GM13976 (cell line): ENCODE results near the gene MEF2C.

ENCODE experiments used
- DNase-seq: peaks from one replicate; pipeline ENCODE4 v3.0.0; 2012; ENCODE audit warnings: low spot score
- in situ Hi-C: fragments of 300-500 bp; cut with MboI; formaldehyde crosslinking; loops from one replicate; pipeline ENCODE4 v1.12.0; 2022; ENCODE audit warnings: low sequenced_read_pairs, mixed read lengths, inconsistent platforms; ENCODE audit not compliant: unreplicated experiment
- TF ChIP-seq, protein P1 (sequence below): IDR thresholded peaks from 2 replicates; pipeline ENCODE4 v1.5.1; 2012; ENCODE audit warnings: borderline replicate concordance, mild to moderate bottlenecking; ENCODE audit not compliant: insufficient read depth; ENCODE audit errors: extremely low read depth, missing control alignments, control extremely low read depth

MEF2C gene

DNA sequence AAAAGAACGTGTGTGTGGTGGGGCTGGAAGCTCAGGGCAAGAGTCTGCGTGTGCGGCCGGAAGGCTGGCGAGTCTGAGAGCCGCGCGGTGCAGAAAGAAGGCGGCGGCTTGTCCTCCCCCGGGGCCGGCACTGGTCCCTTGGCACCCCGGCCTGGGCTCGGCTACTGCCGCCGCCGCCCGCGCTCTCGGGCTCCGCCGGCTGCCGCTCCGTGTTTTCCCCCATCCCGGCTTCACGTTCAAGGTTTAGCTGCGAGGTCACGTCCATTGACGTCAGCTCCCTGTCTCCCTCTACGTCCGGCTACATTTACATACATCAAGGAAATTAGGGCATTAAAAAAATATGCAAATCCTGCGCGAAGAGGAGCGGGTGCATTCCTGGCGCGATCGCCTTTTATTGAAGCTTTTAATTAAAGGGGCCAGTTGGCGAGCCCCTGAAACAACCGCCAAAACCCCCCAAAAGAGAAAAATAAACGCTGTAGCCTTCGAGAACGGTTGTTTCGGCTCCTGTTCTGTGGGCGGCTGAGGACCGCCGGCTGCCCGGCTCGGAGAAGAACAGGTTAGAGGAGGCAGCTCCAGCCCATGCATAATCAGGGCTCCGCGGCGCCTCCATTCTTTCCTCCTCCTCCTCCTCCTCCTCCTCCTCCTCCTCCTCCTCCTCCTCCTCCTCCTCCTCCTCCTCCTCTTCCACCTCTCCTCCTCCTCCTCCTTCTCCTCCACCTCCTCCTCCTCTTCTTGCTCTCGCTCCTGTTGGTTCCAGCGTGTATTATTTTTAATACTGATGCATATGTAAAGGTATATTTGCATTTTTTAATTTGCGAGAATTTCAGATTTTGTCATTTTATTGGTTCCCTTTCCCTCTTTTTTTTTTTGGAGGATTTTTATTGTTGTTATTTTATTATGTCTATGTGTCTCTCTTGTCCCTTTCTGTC is 207.0 kb downstream of the MEF2C start:
- TF ChIP-seq, protein P1, sequence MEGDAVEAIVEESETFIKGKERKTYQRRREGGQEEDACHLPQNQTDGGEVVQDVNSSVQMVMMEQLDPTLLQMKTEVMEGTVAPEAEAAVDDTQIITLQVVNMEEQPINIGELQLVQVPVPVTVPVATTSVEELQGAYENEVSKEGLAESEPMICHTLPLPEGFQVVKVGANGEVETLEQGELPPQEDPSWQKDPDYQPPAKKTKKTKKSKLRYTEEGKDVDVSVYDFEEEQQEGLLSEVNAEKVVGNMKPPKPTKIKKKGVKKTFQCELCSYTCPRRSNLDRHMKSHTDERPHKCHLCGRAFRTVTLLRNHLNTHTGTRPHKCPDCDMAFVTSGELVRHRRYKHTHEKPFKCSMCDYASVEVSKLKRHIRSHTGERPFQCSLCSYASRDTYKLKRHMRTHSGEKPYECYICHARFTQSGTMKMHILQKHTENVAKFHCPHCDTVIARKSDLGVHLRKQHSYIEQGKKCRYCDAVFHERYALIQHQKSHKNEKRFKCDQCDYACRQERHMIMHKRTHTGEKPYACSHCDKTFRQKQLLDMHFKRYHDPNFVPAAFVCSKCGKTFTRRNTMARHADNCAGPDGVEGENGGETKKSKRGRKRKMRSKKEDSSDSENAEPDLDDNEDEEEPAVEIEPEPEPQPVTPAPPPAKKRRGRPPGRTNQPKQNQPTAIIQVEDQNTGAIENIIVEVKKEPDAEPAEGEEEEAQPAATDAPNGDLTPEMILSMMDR = no peak
- in situ Hi-C loops = loop anchor here (10.0 kb wide), 1 partner anchor 531 kb away; no protein-coding TSS in a partner anchor
- no peak for DNase-seq

DNA sequence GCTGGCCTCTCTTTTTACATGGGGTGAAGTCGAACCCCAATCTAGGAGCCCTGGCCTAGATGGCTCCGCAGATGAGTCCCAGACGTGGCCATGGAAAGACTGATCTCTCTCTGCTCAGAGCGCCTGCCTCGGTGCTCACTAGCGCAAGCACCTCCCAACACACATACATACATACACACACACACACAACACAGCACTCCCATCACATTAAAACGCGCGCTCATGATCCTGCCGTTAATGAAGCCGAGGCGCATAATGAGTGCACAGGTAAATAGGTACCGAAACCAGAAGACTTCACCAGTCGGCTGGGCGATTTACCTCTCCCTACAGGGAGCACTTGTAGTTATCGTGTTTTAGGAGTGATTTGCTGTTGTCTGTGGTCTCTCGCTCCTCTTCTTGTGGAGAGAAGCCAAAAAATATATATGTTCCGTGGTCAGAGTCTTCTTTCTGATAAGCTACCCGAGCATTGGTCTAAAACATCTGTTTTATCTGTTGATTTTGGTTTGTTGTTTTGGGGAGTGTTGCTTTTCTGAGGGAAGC is 207.7 kb downstream of the MEF2C start:
- no peak for DNase-seq
- in situ Hi-C loops = loop anchor here (10.0 kb wide), 1 partner anchor 530 kb away; no protein-coding TSS in a partner anchor
- TF ChIP-seq, protein P1 = no peak

DNA sequence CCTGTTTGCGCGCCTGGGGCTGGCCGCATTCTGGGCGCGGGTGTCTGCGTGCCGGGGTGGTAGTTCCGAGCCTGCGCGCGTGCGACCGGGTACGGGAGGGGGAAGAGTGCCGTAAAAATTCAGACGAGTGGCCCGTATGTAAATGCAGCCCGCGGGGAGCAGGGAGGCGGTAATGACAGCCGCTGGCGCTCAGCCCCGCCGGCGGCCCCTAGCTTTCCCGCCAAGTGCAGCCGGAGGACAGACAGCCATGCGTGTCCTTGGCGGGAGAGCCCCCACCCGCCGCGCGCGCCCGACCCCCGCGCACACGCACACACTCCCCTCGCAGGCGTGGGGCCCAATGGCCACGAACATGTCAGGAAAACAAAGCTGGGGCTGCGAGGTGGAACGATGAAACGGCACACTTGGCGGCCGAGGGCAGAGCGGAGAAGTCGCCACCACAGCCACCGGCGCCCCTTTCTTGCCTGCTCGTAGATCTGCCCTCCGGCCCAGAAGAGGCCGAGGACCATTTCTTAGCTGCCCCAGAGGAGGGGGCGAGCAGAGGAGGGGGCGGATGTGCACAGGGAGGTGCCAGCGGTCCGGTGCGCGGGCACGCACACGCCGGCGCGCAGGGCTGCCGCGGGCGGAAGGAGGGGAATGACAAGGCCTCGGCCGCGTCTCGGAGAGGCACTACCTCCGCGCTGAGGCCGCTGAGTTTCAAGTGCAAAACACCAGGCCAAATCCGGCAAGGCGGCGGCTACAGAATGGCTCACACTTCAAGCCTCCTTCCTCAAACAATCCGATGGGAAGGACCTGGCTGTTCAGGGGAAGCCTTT is 208.4 kb downstream of the MEF2C start:
- no peak for DNase-seq
- TF ChIP-seq, protein P1 = no peak
- in situ Hi-C loops = loop anchor here (10.0 kb wide), 1 partner anchor 530 kb away; no protein-coding TSS in a partner anchor

DNA sequence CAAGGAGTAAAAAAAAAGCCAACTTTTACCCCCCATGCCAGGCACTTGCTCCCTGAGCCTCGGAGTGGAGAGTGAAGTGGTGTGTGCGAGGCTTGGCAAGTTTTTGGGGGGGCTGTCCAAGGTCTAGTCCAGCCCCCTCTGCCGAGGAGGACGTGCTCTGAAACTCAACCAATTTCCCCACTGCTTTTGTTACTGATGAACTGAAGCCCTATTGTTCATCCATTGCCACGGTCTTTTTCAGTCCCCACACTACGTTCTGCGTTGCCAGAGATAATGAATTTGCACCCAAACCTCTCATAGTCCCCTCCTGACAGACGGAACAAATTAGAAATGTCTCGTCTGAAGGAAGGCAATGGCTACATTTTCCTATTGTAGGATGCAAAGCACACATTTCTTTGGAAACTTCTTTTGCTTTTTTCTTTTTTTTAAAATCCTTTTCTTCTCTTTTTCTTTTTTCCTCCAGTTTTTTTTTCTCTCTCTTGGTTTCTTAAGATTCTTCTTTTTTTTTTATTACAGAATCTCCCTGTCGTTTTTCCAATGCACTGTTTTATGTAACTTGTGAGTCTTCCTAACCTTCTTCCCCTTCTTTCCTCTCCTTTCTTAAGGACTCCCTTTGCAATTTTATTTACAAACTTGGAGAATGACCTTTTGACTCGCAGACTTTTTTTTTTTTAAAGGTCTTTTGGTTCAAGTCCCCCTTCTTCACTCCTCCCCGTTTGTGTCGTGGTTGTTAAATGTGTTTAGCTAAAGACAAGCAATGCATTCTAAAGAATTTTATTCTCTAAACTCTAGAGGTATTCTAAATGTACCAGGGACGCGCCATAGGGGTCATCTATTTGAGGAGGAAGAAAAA is 209.5 kb downstream of the MEF2C start:
- no peak for DNase-seq
- in situ Hi-C loops = loop anchor here (10.0 kb wide), 1 partner anchor 529 kb away; no protein-coding TSS in a partner anchor
- TF ChIP-seq, protein P1 = no peak

DNA sequence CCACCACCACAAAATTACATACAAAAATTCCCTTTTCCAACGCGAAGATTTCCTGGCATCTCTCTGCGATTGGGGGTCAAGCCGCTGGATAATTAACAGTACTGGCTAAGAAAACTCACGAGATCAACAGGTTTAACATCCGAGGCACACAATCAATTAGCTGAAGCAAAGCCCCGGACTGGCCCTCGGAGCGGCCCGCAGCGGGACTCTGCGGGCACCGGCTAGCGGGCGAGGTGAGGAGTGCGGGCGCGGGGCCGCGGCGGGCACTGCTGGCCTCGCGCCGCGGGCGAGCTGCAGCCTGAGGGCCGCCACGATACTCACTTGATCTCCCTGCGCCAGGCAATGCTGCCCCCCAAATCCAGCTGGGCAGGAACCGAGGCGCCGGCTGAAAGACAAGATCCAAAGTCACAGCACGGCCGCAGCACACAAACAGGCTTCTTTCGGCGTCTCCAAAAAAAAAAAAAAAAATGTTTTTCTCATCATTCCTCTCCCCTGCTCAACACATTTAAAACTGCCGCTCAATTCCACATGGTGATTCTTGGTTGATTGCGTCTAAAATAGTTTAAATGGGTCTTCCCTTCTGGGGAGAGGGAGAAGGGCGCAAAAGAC is 210.2 kb downstream of the MEF2C start:
- TF ChIP-seq, protein P1 = no peak
- DNase-seq = no peak
- in situ Hi-C loops = loop anchor here (10.0 kb wide), 1 partner anchor 528 kb away; no protein-coding TSS in a partner anchor
